Measurements from ENCODE around the gene STAG1. TPM values are rescaled to one million over a fixed set of nuclear protein-coding genes. Genes with fewer than 3 reads are reported as not detected.
A peak's percentile ranks its signal among the peaks of the same experiment; 100 is the strongest.

Gene STAG1
- total RNA-seq, 3 donors from 2014 or later = 46.8 to 57.1 (median 50.4) TPM

GRCh38 chr3:136586580-136586979 is 165.6 kb downstream of the STAG1 start:
- Histone ChIP-seq H3K4me1 (ENCODE audit: low read depth) (no peaks in the 10 kb centered on the region), H3K36me3 (ENCODE audit: low read depth) (no peaks in the 10 kb centered on the region), H3K4me3 (no peak overlapping the region), H3K9me3 (no peaks in the 10 kb centered on the region)
- no peak for TF ChIP-seq CTCF (IDR thresholded peaks at IDR 0.05)
- DNase-seq (no peak), ATAC-seq (no peak)
- intact Hi-C loops (cut with DNase I, micrococcal nuclease) = no loop called here

GRCh38 chr3:136584728-136585127 is 167.4 kb downstream of the STAG1 start:
- Histone ChIP-seq H3K4me1 (ENCODE audit: low read depth) (no peaks in the 10 kb centered on the region), H3K4me3 (no peak overlapping the region), H3K36me3 (ENCODE audit: low read depth) (no peaks in the 10 kb centered on the region), H3K9me3 (no peaks in the 10 kb centered on the region)
- intact Hi-C loops (cut with DNase I, micrococcal nuclease) = no loop called here
- ATAC-seq = no peak
- no peak for TF ChIP-seq CTCF (IDR thresholded peaks at IDR 0.05)
- DNase-seq = no peak

- DNase-seq = no peak
- Histone ChIP-seq H3K36me3 (ENCODE audit: low read depth) (no peaks in the 10 kb centered on the region), H3K4me1 (ENCODE audit: low read depth) (no peaks in the 10 kb centered on the region), H3K9me3 (no peaks in the 10 kb centered on the region), H3K4me3 (no peak overlapping the region)
- ATAC-seq = peak; percentile 24
- no peak for TF ChIP-seq CTCF (IDR thresholded peaks at IDR 0.05)
- intact Hi-C loops (cut with DNase I, micrococcal nuclease) = no loop called here
Observed at GRCh38 chr3:136583823-136584222, 168.4 kb downstream of the STAG1 start.

GRCh38 chr3:136577791-136578190 is 174.4 kb downstream of the STAG1 start:
- H3K9me3 ChIP-seq = no peaks in the 10 kb centered on the region
- ATAC-seq = no peak
- no peaks in the 10 kb centered on the region for H3K36me3 ChIP-seq (ENCODE audit: low read depth)
- intact Hi-C loops (cut with DNase I, micrococcal nuclease) = no loop called here
- DNase-seq = no peak
- no peak overlapping the region for H3K4me3 ChIP-seq
- TF ChIP-seq CTCF (IDR thresholded peaks at IDR 0.05) = no peak
- no peaks in the 10 kb centered on the region for H3K4me1 ChIP-seq (ENCODE audit: low read depth)

- Histone ChIP-seq H3K4me3 (no peak overlapping the region), H3K9me3 (no peaks in the 10 kb centered on the region), H3K36me3 (ENCODE audit: low read depth) (no peaks in the 10 kb centered on the region), H3K4me1 (ENCODE audit: low read depth) (no peaks in the 10 kb centered on the region)
- intact Hi-C loops (cut with DNase I, micrococcal nuclease) = no loop called here
- TF ChIP-seq CTCF (IDR thresholded peaks at IDR 0.05) = no peak
- DNase-seq = no peak
- no peak for ATAC-seq
Observed at GRCh38 chr3:136576279-136577009, 175.7 kb downstream of the STAG1 start.
